CD4-positive, alpha-beta T cell treated with Interleukin-2 at 100 ng/mL for 4 hours (primary cell): ENCODE data around the gene CELSR1.
"Not testable (repeated sequence)": the region's sequence is repeated elsewhere in the genome, so short reads cannot be mapped to it uniquely, and the experiment has no call there.

ENCODE experiments used
- DNase-seq: peaks from one replicate; pipeline ENCODE4 v3.0.0-alpha.2; 2020; ENCODE audit warnings: low spot score

The CELSR1 gene

GRCh38 chr22:46417769-46418168 is 119.7 kb downstream of the CELSR1 start:
- DNase-seq = no peak

DNA sequence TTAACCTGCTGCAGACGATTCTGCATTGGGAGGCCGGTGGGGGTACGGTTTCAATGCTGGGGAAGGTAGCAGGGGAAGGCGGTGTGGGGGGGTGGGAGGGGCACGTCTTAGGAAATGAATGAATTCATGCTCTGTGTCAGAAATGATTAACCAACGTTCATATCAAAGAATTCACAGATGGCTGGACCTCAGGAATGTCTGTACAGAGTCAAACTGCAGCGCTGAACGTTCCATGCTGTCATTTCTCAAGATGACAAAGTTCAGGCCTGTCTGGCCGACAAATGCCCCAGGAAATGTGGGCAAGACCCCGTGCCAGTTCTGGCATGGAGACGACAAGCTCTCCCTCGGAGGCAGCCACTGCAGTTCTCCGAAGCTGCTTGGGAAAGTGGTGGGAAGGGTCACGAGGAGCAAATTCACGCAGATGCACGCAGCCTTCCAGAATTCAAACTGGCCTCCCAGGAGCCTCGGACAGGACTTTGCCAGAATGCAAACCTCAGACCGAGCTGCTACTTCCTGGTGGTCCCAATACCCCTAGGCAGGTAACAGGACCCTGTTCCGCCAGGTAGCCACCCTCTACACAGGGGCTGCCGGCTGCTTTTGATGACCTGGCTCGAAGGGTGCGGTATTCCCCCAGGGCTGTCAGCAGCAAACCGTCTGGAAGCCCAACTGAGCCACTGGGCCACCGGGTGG is 120.4 kb downstream of the CELSR1 start:
- no peak for DNase-seq

- no peak for DNase-seq
Measured at GRCh38 chr22:46416520-46416871, 120.9 kb downstream of the CELSR1 start.

- no peak for DNase-seq
Measured at GRCh38 chr22:46415776-46416519, 121.5 kb downstream of the CELSR1 start.

DNA sequence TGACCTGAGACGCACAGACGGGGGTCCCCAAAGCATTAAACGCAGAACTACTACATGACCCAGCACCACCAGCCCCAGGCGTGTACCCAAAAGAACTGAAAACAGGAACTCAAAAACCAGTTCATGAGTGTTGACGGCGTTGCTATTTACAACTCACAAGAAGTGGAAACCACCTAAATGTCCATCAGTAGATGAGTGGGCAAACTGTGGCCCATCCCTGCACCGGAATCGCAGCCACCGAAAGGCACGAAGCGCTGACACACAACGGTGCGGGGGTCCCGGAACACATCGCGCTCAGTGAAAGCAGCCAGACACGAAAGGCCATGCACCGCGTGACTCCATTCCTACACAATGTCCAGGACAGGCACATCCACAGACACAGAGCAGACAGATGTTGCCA is 122.7 kb downstream of the CELSR1 start:
- DNase-seq = no peak

DNA sequence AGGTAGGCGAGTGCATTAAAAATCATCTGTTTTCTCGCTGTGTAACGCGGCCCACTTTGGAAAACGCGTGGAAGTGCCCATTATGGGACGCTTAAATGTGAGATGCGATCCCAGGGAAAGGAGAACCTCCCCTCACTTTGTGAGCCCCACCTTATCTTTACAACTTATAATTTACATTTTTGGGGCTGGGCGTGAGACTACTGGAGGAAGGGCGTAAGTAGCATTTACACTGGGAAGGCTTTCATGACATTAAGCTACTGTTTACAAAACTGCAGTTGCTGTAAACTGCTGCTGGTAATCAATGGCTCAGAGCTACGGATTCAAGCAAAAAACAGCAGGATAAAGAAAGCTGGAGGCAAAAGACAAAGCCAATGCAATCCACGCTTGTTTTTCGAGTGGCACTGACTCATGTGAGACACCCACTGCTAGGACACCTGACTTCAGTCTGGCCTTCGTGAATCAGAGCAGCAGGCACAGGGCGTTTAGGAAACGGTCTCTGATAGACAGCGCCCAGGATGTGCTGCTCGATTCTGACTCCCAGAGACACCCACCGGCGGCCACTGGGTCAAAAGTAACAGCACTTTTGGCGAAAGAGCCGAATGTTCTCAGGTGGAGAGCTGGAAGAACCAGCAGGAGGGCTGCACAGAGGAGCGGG is 123.6 kb downstream of the CELSR1 start:
- no peak for DNase-seq

- DNase-seq = no peak
Measured at GRCh38 chr22:46411347-46411746, 126.1 kb downstream of the CELSR1 start.

DNA sequence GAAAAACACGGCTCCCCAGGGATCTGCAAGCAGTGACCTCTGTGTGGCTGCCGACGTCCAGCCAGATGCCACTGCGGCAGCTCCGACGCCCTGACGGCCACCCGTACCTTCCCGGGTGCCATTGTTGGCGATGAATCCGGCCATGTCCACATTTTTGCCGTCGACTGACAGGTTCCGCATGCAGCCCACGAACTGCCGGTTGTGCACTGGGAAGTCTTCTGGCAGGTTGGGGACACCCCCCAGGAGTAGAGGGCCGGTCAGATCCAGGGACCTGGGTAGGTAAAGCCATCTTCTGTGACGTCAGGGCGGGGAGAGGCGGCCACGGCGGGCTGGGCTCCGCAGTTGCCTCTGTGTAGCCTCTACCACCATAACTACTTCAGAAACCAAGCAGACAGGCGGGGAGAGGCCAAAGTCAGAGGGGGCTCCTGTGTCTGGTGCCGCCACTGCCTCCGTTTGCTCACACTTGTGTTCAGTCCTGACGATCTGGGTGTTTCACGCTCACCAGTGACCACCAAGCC is 127.1 kb downstream of the CELSR1 start:
- DNase-seq = no peak

- no peak for DNase-seq
Measured at GRCh38 chr22:46409631-46410210, 127.7 kb downstream of the CELSR1 start.

DNA sequence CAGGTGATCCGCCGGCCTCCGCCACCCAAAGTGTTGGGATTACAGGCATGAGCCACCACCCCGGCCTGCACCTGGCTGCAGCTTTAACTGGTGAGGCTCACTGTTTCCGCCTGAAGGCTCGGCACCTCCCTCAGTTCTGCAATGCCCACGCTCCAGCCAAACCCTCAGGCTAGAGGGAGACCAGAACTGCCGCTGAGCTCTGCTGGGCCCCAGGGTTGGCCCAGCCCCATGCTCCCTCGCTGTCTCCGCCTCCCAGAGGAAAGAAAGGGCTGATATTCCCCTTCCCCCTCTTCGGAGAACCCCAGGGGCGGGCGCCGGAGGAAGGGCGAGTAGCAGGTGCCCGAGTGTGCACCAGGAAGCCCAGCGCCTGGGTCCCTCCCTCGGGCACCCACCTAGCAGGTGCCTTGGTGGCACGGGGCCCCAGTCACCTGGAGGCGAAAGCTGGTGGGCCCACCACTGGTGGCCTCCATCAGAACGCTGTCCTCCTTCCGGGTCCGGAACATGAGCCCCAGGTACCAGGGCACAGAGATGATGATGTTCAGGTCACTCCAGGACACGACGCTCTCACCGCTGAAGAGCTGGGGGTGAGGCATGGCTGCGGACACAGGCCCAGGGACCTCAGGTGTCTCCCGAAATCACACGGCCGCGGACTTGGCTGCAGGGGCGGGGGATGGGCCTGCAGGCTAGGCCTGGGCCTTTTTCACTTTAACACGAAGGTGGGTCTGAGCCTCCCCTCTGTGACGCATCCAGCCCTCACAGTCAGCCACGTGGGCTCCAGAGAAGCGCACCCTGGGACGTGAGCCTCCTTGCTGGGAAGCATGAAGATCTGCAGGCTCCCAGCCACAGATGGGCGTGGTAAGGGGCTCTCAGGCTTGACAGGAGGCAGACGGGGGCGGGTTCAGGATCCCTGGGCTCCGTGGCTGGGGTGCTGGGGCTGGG is 128.6 kb downstream of the CELSR1 start:
- DNase-seq = no peak

GRCh38 chr22:46407748-46408147 is 129.7 kb downstream of the CELSR1 start:
- no peak for DNase-seq

DNA sequence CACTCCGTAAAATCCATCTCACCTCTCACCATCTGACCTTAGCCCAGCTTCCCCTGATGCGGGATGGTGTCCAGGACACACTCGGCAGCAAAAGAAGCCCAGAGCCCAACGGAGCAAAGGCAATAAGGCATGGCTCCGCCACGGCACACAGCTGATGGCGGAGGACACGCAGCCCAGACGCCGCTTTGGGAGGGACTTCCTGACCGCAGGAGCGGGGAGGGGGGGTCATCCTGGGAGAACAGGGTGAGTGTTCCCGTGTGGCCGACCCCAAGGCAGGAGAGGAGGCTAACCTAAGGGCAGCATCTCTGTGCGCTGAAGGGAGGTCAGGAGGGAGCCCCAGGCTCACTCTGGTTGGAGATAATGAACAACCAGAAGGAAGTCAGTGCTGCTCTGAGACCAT is 130.6 kb downstream of the CELSR1 start:
- DNase-seq = no peak

GRCh38 chr22:46406349-46406748 is 131.1 kb downstream of the CELSR1 start:
- no peak for DNase-seq

- DNase-seq = no peak
Measured at GRCh38 chr22:46405901-46406300, 131.5 kb downstream of the CELSR1 start.

- peak; percentile 11 for DNase-seq
Measured at GRCh38 chr22:46403880-46404279, 133.5 kb downstream of the CELSR1 start.

DNA sequence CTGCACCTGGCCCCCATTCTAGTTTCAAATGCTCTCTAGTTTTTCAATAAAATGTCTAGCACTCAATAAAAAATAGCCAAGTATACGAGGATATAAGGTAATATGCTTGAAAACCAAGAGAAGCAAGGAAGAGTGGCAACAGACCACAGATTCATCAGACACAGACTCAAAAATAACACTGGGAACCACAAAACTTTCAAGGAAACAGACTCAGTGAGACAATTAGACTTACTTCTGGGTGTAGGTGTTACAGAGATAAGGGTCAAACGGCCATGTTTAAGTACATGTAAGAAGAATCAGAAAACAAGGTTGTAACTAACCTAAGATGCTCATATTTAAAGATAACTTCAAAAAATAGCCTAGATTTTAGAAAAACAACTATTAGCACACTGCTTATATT is 134.9 kb downstream of the CELSR1 start:
- no peak for DNase-seq

DNA sequence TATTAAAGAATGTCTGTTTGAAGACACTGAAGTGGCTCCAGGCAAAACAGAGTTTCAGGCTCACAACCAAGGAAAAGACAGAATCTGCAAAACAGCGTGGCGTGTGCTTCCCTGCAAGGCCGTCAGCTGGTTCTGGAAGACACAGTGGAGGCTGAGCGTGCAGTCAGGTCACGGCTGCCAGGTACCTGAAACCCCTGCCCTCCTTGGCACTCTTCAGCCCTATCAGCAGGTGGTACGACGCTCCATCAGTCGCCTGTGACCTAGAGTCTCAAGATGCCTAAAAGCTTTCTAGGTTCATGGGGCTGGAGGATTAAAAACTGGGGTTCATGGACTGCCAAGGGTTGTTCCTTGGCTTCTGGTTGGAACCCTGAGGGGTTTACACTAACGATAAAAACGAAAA is 136.1 kb downstream of the CELSR1 start:
- no peak for DNase-seq

DNA sequence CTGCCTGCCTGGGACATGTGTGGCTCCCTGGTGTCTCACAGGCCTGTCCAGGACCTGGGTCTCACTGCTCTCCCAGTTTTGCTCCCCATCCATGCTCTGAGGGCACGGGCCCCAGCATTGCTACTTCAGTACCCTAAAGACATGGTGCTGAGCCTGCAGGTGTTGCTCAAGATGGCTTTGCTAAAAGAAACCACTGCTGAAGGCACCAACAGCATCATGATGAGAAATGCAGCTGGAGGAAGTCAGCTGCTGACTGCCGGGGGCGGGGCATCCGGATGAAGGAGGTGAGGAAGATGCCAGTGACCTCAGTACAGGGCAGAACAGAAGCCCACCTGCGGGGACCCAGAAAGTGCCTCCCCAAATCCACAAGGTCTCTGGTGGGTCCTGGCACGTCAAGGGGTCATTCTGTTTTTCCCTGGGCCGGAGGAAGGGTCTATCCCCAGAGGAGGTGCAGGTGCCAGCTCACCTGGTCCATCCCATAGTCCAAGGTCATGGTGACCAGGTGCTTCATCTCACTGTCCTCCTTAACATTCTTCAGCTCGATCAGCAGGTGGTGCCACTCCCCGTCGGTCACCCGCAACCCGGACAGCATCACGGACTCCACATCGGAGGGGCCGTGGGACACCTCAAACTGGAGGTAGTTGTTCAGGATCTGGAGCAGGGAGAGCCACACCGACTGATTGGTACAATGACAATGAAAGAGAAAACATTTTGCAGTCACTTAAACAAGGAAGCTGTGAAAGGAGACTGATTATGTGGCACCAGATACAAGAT is 138.0 kb downstream of the CELSR1 start:
- DNase-seq = no peak

DNA sequence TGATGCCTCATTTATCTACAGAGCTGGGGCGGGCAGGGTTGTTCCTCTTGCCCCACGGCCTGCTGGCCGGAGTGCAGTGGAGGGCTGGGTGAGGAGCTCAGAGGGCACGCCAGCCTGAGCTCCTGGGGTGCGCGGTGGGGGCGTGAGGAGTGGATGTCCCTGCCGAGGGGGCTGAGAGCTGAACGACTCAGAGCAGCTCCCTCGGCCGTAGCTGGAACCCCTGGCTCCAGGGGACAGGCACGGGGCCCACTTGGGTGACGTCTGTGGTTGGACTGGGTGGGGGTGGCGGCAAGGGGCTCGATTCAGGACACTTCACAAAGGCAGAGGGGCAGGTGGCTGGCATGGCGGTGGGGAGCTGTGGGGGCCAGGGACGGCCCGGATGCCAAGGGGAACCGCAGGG is 139.5 kb downstream of the CELSR1 start:
- DNase-seq = no peak

GRCh38 chr22:46397514-46397913 is 139.9 kb downstream of the CELSR1 start:
- DNase-seq = no peak

DNA sequence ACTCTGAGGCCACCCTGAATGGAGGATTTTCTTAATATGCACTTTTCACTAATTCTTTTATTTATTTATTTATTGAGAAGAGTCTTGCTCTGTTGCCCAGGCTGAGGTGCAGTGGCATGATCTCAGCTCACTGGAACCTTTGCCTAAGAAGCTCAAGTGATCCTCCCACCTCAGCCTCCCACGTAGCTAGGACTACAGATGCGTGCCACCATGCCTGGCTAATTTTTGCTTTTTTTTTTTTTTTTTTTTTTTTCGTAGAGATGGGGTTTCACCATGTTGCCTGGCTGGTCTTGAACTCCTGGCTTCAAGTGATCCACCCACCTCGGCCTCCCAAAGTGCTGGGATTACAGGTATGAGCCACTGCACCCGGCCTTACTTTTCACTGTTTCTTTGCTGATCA is 140.4 kb downstream of the CELSR1 start:
- not testable (repeated sequence) for DNase-seq
